Fibroblast of skin of back (primary cell): ENCODE data around the gene AP5Z1.

Experiments used
- DNase-seq: peaks from one replicate; pipeline ENCODE4 v3.0.0-alpha.2; 2013

The AP5Z1 gene

DNA sequence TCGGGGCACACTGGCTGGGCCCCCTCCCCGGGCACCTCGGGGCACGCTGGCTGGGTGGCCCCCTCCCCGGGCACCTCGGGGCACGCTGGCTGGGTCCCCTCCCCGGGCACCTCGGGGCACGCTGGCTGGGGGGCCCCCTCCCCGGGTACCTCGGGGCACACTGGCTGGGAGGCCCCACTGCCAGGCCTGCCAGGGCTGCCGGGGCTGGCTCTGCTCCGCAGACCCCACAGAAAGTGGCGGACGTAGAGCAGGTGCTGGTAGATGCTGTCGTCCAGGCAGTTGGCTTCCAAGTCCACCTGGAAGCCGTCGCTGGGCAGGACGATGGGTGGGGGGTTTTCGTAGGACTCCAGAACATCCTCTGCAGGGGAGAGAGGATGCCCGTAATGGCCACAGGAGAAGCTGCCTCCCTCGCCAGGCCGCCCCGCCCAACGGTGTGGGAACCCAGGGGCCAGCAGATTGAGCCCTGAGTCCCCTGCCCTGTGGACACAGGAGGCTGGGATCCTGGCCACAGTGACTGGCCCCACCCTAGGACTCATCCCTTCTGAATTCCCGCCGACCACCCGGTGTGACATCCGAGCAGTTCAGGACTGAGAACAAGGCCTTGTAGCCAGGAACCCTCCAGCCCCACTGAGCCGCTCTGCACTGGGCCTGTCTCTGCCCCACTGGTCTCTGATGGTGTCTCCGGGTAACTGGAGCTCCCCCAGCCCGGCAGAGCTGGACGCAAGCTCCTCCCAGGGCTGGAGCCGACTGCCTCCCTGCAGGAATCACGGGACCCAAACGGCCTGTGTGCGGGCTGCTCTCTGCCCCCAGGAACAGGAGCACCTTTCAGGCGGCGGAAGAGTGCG, 28.2 kb downstream of the AP5Z1 start:
- DNase-seq = no peak

DNA sequence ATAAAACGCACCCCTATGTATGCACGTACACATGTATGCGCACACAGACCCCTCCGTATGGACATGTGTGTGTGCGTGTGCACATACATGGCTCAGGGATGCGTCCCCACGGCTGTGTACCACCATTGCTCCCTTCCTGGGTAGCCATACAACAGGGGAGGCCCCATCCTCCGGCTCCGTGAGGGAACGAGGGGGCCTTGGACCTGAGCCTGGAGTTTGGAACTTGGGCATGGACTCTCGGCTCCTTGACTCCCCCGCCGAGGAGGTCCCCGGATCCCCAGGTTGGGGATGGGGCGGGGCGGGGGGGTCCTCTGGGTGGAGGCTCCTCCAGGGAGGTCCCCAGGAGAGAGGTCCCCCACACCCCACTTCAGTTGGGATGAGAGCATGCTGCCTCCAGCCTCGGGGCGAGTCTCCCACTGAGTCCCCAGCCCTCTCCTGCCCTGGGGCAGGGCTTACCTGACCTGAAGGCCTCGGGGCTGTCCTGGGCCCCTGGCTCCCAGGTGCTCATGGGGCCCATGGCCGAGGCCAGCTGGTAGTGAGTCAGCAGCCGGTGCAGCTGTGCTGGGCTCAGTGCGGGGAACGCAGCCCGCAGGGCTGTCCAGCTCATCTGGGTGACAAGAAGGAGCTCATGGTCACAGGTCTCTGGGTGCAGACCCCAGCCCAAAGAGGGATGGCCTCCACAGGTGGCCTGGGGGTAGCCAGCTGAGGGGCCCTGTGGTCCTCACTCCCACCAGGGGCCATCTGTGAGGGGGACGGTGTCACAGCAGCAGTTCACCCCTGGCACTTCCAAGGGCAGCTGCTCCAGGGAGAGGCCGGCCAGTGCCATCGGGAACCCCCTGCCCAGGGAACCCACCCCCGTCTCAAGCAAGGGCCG, 29.9 kb downstream of the AP5Z1 start:
- no peak for DNase-seq

GRCh38 chr7:4805984-4806300, 30.5 kb downstream of the AP5Z1 start:
- no peak for DNase-seq

GRCh38 chr7:4806983-4807597, 31.7 kb downstream of the AP5Z1 start:
- DNase-seq = no peak

- no peak for DNase-seq
These were observed 32.2 kb downstream of the AP5Z1 start for GRCh38 chr7:4807598-4808016.

- no peak for DNase-seq
These were observed 32.6 kb downstream of the AP5Z1 start for GRCh38 chr7:4808026-4808425.

GRCh38 chr7:4808565-4808964, 33.1 kb downstream of the AP5Z1 start:
- no peak for DNase-seq

GRCh38 chr7:4809091-4809591, 33.7 kb downstream of the AP5Z1 start:
- DNase-seq = no peak

GRCh38 chr7:4809666-4810065, 34.2 kb downstream of the AP5Z1 start:
- DNase-seq = peak; percentile 17

- no peak for DNase-seq
These were observed 39.0 kb downstream of the AP5Z1 start for GRCh38 chr7:4814433-4814832.

DNA sequence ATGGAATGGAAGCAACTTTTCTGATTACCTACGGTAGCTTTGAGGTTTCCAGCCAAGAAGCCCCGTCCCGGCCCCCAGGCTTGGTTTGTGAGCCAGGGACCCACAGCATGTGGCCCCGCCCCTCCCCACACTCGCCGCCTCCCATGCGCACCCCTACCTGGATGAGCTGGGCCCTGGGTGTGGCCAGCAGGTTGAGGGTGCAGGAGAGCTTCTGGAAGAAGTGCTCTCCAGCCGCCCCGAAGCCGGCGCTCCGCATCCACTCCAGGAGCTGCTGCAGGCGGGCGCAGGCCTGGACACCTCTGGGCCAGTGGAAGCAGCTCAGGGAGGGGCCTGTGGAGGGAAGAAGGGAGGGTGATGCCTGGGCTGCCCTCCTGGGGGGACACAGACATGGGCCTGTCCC, 39.7 kb downstream of the AP5Z1 start:
- DNase-seq = no peak

GRCh38 chr7:4815609-4816418, 40.4 kb downstream of the AP5Z1 start:
- no peak for DNase-seq

DNA sequence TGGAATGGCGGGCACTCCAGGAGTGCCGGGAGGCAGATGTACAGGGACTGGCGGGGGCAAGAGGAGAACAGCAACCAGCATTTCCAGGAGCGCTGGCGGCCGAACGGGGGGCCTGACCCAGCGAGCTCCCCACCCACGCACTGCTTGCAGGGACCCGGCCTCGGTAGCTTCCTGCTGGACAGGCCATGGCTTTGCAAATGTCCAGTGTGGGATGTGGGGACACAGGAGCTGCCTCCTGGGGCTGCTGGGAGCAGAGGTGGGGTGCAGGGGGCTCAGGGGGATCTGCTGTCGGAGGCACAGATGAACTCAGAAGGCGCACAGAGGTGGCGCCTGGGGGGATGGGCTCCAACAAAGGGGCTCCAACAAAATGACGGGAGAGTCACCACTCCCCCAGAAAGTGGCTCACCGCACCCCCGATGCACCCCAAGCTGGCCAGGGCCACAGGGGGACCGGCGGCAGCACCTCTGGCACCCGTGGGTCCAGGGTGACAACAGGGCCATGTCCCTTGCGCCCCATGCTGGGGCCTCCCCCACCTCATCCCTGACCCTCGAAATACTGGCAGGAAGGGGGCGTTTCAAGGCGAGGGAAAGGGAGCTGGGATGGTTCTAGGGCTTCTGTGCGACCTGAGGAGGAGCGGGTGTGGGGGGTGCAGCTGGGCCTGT, 41.1 kb downstream of the AP5Z1 start:
- no peak for DNase-seq

DNA sequence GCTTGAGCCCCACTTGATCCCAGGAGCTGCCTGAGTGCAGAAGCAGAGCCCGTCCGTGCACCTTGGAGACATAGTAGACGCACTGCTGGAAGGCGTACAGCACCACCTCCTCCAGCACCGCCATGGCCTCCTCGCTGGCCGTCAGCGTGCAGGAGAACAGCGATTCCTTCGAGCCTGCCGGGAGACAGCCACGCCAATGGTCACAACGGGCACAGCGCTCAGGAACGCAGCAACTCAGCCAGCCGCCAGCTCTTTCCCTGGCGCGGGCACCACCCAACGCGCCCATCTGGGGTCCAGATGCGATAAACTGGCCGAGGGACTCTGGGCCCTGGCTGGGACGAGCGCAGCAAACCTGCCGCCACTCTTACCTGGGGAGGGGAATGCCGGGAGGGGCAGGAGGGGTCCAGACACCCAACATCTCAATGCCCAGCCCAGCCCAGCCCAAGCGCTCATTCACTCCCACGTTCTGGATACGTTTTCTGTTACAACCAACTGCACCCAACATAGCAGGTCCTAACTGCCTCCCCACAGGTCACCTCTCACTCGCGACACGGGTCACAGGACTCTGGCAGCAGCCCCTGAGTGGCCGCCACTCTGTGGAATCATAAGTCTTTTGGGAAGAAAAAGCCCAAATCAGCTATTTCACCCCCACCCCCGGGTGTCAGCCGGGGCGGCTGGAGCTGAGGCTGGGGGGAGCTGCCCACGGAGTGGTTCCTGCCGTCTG, 41.9 kb downstream of the AP5Z1 start:
- DNase-seq = no peak

DNA sequence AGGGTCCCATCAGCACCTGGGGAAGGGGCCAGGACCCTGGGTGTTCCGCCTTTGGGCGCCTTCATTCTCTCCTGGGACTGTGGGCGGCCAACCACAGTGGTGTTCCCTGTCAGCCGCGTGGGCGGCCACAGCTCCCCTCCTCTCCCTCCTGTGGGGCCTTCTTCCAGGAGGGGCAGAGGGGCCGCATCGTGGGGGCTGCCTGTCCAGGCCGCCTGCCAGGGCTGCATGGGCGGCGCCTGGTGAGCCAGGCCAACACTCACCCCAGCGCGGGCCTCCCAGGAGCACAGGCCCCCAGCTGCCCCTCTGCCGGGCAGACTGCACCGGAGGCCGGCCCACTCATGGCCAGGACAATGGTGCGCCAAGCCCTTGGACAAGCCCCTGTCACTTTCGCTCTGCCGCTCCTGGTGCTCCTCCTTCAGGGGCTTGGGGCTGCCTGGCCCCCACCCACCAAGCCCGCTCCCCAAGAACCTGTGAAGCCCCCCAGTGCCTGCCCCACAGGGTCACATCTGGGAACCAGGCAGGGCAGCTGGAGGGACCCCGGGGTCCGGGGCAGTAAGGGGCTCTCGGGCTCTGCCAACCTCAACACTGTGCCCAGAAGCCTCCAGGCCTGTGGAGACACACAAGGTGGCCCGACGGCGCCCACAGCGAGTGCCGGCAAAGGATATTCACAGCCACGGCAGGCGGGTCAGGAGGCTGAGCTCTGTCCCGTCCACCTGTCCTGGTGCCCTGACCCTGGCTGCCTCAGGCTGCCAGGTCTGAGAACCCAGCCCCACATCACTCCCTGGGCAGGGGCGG, 42.8 kb downstream of the AP5Z1 start:
- no peak for DNase-seq

GRCh38 chr7:4819560-4820404, 44.4 kb downstream of the AP5Z1 start:
- no peak for DNase-seq

- DNase-seq = no peak
These were observed 45.1 kb downstream of the AP5Z1 start for GRCh38 chr7:4820405-4820966.

DNA sequence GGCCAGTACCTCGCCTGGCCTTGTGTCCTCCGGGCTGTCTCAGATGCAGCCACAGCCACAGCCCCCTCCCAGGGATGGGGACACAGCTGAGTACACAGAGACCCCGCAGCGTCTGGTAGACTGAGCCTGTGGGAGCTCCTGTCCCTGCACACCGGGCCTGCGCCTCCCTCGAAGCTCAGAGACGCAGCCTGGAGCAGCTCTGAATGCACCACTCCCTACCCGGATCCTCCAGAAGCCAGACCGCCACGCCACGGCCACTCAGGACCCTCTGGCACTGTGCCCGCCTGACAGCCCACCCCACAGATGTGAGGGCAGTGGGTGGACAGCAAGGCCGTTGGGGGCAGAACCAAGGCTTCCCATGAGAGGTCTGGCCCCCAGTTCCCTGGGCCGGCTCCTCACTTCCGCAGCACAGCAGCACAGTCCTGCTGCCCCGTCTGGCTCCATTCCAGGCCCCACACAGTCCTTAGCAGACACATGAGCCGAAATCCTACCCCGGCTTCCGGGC, 45.6 kb downstream of the AP5Z1 start:
- DNase-seq = no peak

- DNase-seq = no peak
These were observed 47.3 kb downstream of the AP5Z1 start for GRCh38 chr7:4822677-4823076.
